Measurements from ENCODE around the gene PGAP1.

The PGAP1 gene

DNA sequence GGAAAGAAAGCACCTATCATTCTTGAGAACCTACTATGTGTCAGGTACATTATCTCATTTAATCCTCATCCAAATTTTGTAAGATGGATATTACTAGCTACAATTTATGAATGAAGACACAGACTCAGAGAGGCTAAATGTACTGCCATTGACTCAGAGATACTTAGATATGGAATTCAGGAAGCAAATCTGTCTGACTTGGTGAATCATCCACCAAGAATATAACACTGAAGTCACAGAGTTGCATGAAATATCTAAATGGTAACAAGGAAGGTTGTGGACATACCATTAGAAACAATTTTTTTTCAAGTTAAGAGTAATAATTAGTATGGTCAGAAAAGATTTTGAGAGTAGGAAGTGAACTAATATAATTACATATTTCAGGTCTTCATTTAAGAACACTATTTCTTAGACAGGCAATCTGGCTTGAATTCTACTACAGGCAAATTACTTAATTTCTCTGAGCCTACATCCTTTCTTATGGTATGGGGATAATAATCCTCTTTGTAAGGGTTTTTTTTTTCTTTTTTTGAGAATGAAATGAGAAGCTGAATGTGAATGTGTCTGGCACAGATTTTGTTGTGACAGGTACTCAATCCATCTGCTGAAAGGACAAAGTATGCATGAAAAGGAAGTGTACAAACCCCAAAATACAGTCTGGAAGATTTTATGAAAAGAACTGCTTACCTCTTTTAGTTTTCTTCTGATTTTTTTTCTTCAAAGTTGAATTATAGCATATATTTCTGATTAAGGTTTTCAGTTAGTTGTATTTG is 102.6 kb downstream of the PGAP1 start:
- no peak for DNase-seq
- in situ Hi-C loops (cut with MboI; ENCODE audit: low pct_unique_long_range_greater_than_20kb, low sequenced_read_pairs): no loop called here

DNA sequence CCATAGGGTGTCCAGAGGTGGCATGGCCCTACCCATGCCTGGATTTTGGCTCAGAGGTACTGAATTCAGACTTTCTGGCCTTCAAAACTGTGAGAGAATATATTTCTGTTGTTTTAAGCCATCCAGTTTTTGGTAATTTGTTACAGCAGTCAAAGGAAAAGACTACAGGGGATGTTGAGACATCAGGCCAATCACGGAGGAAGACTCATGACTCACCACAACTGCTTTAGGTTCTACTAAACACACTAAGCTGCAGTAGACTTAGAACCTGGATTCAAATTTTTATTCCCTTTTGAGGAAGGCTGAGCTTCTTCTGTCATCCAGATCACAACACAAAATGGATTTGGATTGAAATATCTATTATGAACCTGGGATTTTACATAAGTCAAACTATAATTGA is 105.3 kb downstream of the PGAP1 start:
- in situ Hi-C loops (cut with MboI; ENCODE audit: low pct_unique_long_range_greater_than_20kb, low sequenced_read_pairs): no loop called here
- no peak for DNase-seq

DNA sequence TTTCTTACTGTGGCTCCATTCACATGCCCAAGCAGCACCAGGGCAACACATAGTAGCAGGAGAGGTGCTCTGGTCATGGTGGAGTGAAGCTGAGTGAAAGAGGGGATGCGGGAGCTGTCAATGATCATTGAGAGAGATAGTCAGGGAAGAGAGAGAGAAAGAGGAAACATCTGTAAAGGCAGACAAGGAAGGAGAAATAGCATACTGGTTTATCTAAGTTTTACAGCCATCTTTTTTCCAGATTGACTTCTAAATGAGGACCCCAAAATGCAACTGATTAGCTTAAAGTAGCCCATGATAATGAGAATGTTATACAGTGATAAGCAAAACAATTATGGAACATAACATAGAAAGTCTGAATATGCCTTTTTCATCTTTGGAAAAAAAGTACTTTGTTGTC is 117.2 kb downstream of the PGAP1 start, which contains the start of gene C2orf66:
C2orf66 (minus strand) TSS at position 96 of the 400 bp plus-strand sequence; CDS start at position 77, 19 bp downstream.
- DNase-seq: peak; percentile 73

DNA sequence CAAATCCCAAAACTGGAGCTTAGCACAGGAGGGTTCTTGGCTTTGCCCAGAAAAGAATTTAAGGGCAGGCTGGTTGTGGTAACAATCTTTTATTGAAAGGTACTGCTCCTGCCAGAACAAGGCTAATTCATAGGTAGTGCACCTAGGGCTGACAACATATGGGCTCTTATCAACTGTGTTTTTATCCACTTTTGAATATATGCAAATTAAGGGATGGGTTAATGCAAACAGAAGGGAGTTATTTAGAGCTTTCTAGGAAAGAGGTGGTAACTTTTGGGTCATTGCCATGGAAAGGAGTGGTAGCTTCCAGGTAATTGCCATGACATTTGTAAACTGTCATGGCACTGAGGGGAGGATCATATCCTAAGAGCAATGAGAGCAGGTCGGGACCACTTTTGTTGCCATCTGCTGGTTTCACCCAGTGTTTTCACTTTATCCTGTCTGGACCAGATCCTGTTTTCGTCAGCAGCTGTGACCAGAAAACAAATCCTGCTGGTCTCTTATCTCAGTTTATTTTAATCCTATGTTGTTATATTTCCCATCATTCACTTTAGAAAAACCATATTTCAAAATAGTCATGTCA is 118.3 kb downstream of the PGAP1 start:
- no peak for DNase-seq
- in situ Hi-C loops (cut with MboI; ENCODE audit: low pct_unique_long_range_greater_than_20kb, low sequenced_read_pairs): no loop called here

More for the DNA sequence above, 117.2 kb downstream of the PGAP1 start, which contains the start of gene C2orf66:
- in situ Hi-C loops (cut with MboI; ENCODE audit: low pct_unique_long_range_greater_than_20kb, low sequenced_read_pairs): no loop called here

DNA sequence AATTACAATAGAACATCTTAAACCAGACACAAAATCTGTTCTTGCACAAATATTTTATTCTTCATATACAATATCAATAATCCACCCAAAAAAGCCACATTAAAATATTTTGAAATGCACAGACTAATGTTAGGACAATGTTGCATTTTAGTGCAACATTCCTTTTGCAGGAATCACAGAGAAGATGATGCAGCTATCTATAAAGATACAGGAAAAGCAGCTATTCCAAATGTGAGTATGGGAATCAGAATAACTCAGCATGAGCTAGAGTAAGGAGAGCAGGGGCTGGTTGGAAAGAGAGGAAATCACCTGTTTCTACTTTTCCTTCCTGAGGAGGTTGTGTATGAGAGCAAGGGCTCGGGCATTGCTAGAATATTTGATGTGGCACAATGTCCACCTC is 122.1 kb downstream of the PGAP1 start:
- in situ Hi-C loops (cut with MboI; ENCODE audit: low pct_unique_long_range_greater_than_20kb, low sequenced_read_pairs): no loop called here
- DNase-seq: no peak

DNA sequence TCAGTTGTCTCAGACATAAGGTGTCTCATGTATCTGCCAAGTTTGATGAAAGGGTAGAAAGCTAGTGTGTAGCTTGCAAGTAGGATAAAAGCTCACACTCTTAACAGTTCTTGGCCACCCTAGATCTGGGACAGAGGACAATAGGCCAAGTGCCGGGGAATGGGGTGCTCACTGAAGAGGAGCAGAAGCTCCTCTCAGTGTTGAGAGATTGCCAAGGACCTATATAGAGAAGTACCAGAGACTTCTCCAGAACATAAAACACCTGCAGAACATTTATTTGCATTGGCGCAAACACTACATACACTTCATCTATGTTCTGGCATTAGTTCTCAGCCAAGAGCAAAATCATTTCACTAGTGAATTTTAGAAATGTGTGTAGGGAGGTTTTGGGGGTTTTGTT is 124.1 kb downstream of the PGAP1 start:
- DNase-seq: no peak
- in situ Hi-C loops (cut with MboI; ENCODE audit: low pct_unique_long_range_greater_than_20kb, low sequenced_read_pairs): no loop called here

DNA sequence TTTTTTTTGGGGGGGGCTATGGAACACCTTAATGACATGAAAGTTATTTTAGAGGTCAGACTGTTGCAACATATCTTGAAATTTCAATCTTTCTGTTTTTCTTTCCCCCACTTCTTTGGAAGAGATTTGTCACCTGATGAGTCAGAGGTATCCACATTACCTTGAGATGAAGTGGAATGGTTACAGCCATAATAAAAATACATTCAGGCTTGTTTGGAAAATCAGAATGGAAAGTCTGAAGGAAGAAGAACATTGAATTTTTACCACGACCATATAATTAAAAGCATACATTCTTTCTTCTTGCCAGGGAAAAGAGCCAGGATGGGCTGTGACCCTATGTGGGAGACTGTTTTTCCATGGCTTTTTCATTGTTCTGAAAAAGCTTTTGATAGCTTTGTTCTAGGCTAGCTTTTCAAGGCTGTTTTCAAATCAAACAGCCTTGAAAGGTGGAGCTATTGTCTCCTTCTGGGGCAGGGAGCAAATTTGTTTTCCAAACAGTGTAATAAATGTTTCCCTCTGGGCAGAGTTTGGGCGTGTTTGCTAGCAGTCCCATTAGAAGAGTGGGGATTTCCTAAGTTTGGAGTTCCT is 124.7 kb downstream of the PGAP1 start:
- DNase-seq: no peak

DNA sequence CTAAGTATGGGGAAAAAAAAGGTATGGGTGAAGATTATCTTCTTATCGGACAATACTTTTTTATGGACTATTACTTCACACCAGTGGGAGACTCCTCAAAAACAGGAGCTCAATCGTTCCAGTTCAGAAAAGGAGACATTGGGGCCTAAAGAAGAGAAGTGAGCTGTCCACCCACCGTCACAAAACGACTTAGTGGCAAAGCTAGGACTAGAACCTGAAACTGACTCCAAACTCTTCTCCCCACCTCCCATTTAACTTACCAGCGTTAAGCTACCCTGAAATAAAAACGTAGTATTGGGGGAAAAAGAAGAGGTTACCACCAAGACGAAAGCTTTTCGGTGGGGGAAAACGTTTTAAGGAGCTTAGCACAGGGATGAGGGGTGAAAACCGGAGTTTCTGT is 127.5 kb downstream of the PGAP1 start:
- DNase-seq: no peak
- in situ Hi-C loops (cut with MboI; ENCODE audit: low pct_unique_long_range_greater_than_20kb, low sequenced_read_pairs): no loop called here

More for the DNA sequence above, 124.7 kb downstream of the PGAP1 start:
- in situ Hi-C loops (cut with MboI; ENCODE audit: low pct_unique_long_range_greater_than_20kb, low sequenced_read_pairs): no loop called here

DNA sequence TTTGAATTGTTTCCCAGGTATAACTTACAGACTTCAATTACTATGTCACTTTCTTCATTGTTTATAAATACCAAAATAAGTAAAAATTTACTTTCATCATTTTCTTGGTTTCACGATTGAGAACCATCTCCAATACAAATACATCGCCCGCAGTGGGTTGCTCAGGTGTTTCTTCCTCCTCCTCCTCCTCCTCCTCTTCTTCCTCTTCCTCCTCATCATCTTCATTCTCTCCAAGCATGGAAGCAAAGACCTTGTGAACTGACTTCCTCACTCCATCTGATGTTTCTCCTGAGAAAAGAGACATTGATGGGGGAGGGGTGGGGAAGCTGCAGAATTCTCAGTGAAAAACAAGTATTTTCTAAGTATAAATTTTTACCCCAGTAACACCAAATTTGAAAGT is 133.6 kb downstream of the PGAP1 start:
- in situ Hi-C loops (cut with MboI; ENCODE audit: low pct_unique_long_range_greater_than_20kb, low sequenced_read_pairs): no loop called here
- no peak for DNase-seq

DNA sequence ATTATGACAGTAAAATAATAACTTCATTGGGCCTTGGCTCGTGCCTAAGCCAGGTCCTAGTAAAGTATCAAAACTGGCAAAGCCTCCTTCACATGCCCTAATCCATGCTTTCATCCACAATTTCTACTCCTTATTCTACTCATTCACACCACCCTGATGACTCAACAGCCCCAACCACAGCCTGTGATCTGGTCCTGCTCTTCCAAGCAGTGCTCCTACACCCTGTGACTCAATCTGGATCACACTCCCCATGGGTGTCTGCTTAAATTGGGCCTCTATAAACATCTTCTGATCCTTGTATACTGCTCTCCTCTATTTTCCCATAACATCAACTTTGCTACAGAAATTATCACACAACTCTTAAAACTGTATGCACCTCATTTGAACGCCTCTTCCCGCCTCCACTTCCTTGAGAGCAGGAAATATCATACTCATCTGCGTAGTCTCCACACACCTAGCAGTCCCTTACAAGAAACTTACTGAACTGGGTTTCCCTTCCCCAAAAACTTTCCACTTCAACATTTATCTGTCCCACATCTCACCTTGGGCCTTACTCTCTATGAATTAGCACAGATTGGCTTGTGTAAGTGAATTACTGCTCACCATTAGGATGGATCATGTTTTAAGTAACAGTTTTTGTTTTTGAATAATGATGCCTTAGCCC is 142.9 kb downstream of the PGAP1 start:
- in situ Hi-C loops (cut with MboI; ENCODE audit: low pct_unique_long_range_greater_than_20kb, low sequenced_read_pairs): no loop called here
- DNase-seq: no peak
